ENCODE results near the gene IFIT1. TPM values are rescaled to one million over a fixed set of nuclear protein-coding genes. Genes with fewer than 3 reads are reported as not detected.

The IFIT1 gene, protein sequence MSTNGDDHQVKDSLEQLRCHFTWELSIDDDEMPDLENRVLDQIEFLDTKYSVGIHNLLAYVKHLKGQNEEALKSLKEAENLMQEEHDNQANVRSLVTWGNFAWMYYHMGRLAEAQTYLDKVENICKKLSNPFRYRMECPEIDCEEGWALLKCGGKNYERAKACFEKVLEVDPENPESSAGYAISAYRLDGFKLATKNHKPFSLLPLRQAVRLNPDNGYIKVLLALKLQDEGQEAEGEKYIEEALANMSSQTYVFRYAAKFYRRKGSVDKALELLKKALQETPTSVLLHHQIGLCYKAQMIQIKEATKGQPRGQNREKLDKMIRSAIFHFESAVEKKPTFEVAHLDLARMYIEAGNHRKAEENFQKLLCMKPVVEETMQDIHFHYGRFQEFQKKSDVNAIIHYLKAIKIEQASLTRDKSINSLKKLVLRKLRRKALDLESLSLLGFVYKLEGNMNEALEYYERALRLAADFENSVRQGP
- 34.9 and 42.3 TPM in 2 replicates for total RNA-seq

DNA sequence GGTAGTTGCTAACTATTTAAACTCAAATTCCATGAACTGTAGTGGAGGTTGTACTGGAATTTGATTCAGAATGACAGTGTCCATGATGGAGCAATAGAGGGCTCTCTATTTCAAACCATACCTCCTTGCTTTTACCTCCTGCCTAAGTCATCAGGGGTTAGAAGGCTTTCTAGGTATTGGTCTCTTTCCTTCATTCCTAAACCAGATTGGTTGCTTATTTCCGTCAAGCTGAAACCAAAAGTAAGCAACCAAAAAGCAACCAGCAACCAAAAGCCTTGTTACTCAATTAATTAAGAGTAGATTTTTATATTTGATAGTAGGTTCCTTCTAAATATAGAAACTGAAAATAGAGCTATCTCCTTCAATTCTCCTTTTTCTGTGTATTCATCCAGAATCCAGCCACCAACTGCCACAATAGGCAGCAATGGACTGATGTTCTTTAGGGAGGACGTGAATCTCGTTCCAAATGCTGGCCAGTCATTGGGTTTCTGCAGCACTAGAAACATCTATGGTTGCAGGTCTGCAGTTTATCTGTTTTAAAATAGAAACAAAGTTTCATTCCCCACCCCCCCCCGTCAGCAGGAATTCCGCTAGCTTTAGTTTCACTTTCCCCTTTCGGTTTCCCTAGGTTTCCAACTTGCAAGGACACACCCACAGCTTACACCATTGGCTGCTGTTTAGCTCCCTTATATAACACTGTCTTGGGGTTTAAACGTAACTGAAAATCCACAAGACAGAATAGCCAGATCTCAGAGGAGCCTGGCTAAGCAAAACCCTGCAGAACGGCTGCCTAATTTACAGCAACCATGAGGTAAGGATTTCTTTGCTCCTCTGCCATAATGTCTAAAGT, at the start of gene IFIT1:
TSS of gene IFIT1 (plus strand) at position 717 of the 850 bp plus-strand sequence. CDS start at position 807, 90 bp downstream.

GRCh38 chr10:89377705-89378637, 14.5 kb upstream of the IFIT1 start, which contains the start of gene IFIT1B:
Gene IFIT1B (plus strand): TSS chr10:89378056. CDS start chr10:89378136, 80 bp downstream.

GRCh38 chr10:89414146-89414878, 21.9 kb downstream of the IFIT1 start, which contains the start of gene IFIT5:
Gene IFIT5 (plus strand): TSS chr10:89414568. CDS start chr10:89414799, 231 bp downstream.

Other genes starting within 250 kb of the IFIT1 start
- 1.2 and 2.0 TPM in 2 replicates for gene CH25H, start 185.3 kb upstream of the IFIT1 start, total RNA-seq
- 63.7 and 84.8 TPM in 2 replicates for gene LIPA, start 140.8 kb upstream of the IFIT1 start, total RNA-seq
- gene IFIT2, start 90.6 kb upstream of the IFIT1 start, total RNA-seq = 8.7 and 15.7 TPM in 2 replicates
- gene IFIT3, start 64.6 kb upstream of the IFIT1 start, total RNA-seq = 30.6 and 34.6 TPM in 2 replicates
- not detected in 2 replicates for gene IFIT1B, start 14.6 kb upstream of the IFIT1 start, total RNA-seq
- gene IFIT5, start 21.9 kb downstream of the IFIT1 start, total RNA-seq = 27.0 and 27.5 TPM in 2 replicates
- under 0.01 and 0.17 TPM in 2 replicates for gene SLC16A12, start 143.0 kb downstream of the IFIT1 start, total RNA-seq